ENCODE data around the gene LRRC49.

LRRC49 gene

DNA sequence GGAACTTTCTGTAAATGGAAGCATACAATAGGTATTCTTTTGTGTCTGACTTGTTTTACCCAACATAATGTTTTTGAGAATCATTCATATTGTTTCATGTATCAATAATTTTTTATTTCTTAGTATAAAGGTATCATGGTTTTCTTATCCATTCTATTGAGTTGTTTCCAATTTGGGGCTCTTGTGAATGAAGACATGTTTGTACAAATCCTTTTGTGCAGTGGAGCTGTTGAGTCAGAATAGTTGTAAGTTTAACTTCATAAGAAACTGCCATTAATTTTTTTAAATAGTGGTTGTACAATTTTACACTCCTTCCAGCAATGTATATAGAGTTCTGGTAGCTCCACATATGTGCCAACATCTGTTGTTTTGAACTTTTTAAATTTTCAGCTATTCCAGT lies 163.5 kb downstream of the LRRC49 start:
- DNase-seq: no peak

DNA sequence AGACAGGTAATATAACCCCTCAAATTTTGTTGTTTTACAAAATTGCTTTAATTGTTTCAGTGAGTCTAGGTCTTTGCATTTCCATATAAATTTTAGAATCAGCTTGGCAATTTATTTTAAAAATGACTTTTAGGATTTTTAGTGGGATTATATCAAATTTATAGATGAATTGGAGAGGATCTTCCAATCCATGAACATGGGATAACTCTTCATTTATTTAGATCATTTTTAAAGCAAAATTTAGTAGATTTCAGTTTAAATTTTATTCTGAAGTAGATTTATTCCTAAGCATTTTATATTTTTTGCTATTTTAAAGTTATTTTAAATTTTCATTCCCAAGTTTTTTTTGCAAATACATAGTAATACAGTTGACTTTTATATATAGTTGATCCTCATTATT lies 164.5 kb downstream of the LRRC49 start:
- DNase-seq: no peak

DNA sequence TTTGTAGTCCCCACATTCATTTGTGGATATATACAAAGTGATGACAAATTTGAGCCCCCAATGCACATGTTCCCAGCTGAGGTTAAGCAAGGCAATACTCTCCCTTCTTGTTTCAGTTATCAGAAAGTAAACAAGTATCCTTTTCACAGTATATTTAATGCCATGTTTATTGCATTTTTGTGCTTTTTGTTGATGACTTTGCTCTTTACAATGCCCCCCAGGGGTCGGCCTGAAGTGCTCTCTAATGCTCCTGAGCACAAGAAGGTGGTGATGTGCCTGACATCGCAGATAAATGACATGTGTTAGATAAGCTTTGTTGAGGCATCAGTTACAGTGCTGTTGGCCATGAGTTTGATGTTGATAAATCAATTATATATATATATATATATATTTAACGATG lies 165.0 kb downstream of the LRRC49 start:
- no peak for DNase-seq

DNA sequence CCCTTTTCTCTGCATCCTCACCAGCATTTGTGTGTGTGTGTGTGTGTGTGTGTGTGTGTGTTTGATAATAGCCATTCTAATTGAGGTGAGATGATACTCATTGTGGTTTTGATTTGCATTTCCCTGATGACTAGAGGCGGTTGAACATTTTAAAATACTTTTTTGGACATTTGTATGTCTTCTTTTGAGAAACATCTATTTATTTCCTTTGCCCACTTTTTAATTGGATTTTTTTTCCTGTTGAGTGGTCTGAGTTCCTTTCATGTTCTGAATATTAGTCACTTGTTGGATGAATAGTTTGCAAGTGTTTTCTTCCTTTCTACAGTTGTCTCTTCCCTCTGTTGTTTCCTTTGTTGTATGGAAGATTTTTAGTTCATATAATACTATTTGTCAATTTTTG lies 168.4 kb downstream of the LRRC49 start:
- no peak for DNase-seq

DNA sequence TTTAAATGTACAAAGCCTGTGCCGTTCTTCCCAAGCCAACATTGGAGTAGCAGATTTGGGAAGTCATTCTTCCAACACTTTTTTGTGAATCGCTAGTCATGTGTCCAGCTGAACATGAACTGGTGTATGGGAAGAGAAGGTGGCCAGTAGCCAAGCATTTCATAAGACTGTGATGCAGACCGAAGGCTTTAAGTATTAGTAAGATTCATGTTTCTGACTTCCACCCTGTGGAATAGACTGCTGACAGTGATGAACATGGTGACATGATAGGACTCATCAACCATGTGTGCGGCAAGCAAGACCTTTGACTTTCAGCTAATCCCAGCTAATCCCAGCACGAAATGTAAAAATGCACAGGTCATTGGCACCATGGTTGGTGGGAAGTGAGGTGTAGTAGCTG lies 174.4 kb downstream of the LRRC49 start:
- no peak for DNase-seq

DNA sequence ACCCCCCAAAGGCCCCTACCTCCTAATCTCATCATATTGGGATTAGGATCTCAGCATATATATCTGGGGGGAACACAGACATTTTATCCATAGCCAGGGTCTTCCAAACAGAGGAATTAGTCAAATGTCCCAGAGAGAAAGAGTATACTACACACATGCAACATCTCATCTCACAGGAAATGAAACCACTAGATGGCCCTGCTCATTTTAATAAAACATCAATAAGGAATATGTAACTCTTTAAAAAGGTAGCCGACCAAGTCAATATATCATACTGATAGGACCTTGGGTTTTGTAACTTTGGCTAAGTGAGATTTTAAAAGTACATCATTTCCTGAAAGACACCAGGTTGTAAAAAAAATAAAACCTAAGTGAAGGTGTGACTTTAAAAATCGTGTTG lies 177.1 kb downstream of the LRRC49 start:
- no peak for DNase-seq

DNA sequence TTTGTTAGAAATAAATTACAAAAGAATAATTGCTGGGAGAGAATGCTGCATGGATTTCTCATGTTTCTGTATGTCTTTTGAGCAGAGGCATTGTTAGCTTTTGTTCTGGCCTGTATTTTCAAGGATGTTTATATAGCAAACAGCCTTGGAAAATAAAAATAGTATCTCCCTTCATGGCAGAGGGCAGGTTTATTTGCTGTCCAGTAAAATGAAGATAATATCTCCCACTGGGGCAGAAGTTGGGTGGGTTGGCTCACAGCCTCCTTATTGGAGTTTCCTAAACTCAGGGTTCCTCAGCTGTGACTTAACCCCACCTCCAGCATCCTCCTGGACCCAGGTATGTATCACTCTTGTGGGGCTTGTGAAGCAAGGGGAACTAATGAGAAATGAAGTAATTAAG lies 178.9 kb downstream of the LRRC49 start:
- no peak for DNase-seq

DNA sequence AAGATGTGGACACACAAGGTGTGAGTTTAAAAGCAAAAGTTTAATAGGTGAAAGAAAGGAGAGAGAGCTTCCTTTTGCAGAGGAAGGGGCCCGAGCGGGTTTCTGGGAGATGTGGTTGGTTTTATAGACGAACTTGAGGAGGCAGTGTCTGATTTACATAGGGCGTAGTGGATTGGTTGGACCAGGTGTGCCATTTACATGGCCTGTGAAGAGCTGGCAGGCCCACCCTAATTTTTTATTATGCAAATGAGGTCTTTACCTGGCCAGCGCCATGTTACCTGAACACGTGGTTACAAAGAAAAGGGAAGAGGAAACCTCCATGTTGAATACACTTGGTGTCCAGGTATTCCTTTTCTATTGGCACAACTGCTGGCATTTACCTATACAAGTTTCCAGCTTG lies 179.8 kb downstream of the LRRC49 start:
- no peak for DNase-seq

DNA sequence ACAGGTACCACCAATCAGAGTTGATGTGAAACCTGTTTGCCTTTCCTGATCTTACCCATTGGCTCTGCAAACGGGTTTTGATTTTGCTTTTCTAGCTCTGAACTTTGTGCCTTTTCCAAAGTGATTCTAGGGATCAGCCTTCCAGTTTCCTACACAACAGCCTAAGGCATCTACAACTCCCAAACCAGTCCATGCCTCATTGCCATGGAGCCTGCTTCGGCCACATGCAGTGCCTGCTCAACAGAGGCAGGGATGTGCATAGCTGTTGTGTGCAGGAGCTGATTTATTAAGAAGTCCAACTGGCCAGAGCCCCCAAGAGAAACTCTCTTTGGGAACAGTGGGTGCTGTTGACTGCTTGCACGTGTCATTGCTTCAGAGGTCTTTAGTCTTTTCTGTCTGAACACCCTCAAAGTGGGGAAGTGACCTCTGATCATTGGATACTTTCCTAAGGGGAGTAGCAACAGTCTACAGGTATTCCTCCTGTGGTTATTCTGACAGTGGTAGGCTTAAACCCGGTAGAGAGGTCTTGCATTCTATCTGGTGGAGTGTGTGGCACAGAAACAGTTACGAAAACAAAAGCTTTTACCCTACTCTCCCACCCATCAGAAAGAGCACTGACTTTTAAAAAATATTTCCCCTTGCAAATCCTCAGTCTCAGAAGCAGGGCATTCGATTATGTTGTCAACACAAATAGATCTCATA lies 186.0 kb downstream of the LRRC49 start:
- no peak for DNase-seq

DNA sequence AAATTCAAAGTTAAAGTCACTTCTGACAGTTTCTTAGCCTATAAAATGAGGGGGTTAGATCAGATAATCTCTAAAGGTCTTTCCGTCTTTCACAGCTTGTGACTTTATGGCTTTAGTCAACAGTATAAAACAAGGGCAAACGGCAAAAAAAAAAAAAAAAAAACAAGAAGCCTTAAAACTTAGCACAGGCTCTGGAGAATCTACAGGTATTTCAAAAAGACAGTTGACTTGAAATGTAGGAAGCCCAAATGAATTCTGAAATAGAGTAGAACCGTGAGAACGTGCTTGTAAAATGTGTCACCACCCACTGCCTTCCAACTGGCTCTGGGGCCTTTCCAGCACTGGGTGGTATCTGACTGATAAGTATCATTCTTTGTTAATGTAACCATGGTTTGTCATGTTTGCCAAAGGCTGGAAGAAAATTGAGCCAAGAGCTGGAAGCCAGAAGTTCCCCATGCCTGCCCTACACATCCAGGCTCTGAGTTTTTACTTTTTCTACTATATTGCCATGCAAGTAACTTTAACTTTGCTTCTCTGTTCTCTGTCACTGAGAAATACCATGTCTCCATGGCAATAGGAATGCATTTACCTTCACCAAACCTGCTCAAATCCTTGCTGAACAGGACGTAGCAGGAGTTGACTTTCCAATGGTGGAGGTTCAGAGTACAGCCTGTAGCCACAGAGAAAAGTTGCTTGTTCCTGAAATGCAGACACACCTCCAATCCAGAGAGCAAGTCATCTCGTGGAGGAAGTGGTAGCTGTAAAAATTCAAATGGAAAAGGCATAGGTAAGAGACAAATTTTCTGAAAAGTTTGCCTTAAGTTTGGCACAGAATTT lies 186.8 kb downstream of the LRRC49 start:
- DNase-seq: no peak

DNA sequence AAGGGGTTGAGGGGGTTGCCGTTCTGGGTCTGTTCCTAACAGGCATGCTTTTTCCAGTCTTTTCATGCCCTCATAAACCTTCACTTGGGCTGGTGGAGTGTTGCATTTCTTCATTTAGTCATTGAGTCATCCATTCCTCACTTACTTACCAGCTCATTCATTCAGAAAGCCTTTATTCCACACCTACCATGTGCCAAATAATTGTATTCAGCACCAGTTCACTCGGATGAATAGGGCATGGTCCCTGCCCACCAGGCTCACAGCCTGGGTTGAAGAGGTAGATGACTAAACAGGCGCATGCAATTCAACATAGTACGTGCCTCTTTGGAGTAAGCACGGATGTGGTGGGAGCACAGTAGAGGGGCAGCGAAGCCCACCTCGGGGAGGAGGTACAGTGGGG lies 187.5 kb downstream of the LRRC49 start:
- no peak for DNase-seq

DNA sequence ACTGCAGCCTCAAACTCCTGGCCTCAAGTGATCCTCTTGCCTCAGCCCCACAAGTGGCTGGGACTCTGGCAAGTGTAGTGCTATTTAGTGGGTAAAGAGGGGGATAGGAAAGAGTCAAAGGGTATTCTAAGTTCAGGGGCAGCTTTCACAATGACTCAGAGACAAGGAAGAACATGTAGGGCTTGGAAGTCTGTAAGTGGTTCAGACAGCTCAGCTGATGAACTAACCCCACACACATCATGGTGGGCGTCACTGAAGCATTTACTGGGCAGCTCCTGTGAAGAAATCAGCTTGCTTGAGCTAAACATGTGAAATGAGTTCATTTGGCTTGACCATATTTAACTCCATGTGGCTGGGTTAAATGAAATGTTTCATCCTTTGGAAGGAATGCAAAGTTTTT lies 188.1 kb downstream of the LRRC49 start:
- no peak for DNase-seq

DNA sequence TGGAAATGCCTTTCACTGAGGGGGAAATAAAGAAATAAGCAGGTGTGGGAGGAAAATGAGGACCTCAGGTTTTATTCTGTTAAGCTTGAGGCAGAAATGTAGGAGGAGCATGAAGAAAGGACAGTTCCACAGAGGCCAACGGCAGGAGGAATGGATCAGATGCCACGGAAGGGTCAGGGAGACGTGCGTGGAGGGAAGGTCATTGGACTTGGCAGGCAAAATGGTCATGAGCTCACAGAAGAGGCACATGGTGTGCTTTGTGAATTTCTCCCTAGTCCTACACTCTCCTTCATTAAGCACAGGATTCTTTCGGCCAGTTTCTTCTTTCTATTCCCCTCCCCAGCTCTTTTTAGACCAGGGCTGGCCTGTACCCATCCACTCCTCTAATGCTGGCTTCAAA lies 190.2 kb downstream of the LRRC49 start:
- no peak for DNase-seq

DNA sequence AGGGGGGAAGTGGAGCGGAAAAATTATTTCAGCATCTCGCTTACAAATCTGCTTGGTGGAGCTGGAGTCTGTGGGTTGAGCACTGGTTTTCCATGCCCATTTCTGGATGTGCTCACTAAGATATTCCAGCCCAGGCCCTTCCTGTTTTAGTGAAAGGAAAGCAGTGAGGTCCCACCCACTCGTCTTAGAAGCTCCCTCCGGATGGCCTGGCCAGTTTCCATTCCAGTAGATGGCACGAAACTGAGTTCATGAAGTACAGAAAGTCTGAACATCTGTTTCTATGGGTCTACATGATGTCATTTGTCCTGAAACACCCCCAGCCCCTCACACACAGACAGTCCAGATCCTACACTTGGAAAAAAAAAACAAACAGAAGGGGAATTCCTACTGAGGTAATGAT lies 190.7 kb downstream of the LRRC49 start:
- no peak for DNase-seq

DNA sequence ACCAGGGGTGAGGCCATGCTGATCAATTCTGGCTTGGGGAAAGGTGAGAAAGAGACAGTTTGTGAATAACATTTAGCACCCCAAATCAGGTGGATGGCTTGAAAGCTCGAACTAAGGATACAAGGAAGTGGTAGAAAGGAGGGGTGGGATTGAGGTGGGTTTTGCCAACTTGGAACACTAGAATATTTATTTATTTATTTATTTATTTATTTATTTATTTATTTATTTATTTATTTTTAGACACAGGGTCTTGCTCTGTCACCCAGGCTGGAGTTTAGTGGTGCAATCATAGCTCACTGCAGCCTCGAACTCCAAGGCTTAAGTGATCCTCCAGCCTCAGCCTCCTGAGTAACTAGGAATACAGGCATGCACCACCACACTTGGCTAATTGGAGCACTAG lies 191.6 kb downstream of the LRRC49 start:
- DNase-seq: no peak

DNA sequence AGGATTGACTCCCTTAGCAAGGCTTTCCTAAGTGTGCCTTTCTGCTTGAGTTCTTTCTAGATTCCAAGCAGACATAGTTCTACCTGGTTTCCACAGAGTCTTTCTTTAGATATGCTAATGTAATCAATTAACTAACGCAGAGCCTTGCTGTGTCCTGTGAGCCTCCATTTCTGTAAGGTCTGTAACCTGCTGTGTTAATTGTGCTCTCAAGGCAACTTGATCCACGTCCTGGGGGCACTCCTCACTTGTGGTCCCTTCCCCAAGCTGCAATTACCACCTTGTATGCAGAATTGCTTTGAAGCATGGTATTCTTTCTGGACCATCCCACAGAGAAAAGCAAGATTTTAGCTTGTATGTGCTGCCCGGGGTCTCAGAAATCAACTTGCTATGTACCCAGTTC lies 193.2 kb downstream of the LRRC49 start:
- DNase-seq: no peak

DNA sequence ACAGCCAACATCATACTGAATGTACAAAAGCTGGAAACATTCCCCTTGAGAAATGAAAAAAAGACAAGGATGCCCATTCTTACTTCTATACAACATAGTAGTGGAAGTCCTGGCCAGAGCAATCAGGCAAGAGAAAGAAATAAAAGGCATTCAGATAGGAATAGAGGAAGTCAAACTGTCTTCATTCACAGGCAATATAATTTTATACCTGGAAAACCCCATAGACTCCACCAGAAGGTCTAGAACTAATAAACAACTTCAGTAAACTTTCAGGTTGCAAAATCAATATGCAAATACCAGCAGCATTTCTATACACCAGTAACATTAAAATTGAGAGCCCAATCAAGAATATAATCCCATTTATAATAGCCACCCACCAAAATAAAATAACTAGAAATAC lies 195.5 kb downstream of the LRRC49 start:
- DNase-seq: no peak

DNA sequence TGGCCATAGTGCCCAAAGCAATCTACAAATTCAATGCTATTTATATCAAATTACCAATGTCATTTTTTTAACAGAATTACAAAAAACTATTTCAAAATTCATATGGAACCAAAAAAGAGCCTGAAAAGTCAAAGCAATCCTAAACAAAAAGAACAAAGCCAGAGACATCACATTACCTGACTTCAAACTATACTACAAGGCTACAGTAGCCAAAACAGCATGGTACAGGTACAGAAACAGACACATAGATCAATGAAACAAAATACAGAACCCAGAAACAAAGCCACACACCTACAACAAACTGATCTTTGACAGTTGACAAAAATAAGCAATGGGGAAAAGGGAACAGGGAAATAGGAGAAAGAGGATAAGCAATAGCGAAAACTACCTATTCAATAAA lies 196.1 kb downstream of the LRRC49 start:
- no peak for DNase-seq

DNA sequence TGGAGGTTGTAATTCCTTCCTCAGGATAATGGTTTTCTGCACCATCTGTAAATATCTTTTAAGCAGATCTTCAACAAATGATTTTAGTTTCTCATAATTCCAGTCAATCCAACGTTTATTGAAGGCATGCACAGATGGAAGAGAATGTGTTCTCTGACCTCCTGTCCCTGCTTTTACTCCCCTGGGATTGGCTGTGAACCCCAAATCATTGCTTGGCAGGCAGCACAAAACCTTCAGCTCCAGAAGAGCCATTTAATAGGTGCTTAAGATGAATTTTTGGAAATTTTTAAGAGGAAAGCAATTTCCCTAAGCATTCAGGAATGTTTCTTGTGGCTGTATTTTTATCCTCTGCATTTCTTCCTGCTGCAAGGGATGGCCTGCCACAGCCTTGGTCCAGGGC lies 197.2 kb downstream of the LRRC49 start:
- no peak for DNase-seq

DNA sequence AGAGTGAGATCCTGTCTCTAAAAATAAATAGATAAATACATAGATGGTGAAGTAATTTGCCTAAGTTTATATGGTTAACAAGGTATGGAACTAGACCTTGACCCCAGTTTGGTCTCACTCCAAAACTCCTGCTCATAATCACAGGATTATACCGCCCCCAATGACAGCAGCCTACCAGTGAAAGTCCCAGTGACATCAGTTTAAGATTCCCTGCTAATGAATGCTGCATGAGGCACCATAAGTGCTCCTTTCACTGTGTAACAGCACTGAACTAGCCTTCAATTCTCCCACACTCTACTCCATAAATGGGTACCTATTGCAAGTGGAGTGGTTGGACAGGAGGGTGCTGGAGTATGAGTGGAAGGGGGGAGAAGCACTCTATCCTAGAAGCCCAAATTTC lies 199.0 kb downstream of the LRRC49 start:
- no peak for DNase-seq

DNA sequence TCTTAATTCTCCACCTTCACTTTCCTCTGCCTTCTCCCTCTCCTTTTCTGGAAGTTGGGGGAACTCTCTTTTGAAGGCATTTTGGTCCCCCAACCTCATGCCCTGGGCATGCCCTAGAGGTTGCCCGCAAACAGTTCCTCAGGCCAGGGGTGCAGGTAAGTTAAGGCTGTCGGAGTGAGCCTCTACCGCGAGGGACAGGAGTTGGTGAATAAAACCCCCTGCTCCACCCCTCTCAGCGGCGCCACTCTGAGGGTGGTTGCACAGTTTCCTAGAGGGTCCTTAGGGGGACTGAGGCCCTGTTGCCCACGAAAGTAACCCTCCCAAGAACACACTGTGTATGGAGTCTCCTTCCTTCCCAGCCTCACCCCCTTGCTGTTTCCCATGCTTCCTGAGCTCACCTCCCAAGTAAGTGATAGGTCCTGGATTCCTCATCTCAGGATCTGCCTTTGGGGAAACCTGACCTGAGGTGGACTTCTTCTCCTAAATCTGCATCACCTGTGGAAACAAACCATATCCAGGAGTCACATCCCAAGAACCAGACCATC lies 199.5 kb downstream of the LRRC49 start:
- DNase-seq: no peak

DNA sequence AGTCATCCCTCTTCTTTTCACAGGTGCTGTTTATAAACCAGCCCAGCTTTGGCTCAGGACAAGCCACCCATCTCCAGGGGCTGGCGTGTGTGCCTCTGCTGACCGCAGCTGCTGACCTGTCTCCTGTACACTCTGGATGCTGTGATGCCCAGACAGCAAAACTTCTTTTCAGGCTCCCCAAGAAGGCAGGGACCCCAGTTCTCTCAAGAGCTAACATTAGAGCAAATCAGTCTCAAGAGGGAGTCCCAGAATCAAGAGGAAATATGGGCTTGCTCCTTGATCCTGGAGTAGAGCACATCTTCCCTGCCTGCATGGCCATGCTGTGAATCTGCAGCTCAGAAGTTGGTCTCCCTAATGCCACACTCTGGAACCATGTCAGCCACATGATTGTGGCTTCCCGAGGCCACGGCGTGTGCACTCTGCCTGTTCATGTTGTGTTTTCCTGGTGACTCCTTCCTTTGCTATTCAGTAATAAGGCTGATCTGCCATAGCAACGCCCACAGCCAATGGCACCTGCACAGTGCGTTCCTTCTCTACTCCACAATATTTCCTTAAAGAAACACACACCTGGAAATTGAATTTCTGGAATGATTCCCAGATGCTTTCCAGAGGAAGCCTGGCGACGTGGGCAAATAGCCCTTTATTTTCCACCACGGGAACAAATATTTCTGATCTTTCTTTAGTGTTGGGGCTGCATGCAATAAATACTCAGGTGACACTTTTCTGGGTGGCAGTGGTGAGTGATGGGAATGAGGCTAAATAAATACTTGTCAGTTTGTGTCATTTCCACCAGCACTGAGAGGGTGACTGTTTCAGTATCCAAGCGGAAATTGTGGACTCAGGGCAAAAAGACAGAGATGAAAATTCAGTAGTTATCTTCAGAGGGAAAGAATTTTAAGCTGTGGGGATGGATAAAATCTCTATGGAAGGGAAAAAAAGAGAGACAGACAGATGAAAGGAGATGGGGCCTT lies 200.7 kb downstream of the LRRC49 start:
- no peak for DNase-seq

DNA sequence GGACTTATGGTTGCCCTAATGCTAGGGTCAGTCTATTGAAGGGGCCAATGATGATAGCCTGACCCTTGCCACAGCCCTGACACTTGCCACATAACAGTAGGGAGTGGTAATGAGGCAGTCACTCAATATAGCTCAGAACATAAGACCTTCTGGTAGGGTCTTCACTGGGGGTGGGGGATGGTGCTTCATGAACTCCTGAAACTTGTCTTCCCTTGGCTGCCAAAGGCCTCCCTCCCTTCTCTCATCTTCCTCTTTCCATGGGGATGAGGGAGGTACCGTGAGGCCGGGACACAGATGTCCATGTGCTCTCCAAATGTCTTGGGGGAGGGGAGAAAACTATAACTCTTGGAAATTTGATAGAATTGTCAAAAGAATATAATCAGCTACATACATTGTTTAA lies 201.5 kb downstream of the LRRC49 start:
- no peak for DNase-seq
